ENCODE results near the gene GPR158.

The GPR158 gene

GRCh38 chr10:25604591-25604990 lies 429.8 kb downstream of the GPR158 start:
- FAIRE-seq = no peak

GRCh38 chr10:25614652-25615051 lies 439.9 kb downstream of the GPR158 start:
- no peak for FAIRE-seq

- no peak for FAIRE-seq
These were observed 441.1 kb downstream of the GPR158 start for GRCh38 chr10:25615926-25616325.

GRCh38 chr10:25616903-25617592 lies 442.2 kb downstream of the GPR158 start:
- no peak for FAIRE-seq

GRCh38 chr10:25627606-25628005 lies 452.8 kb downstream of the GPR158 start:
- FAIRE-seq = no peak

GRCh38 chr10:25629333-25629732 lies 454.5 kb downstream of the GPR158 start:
- no peak for FAIRE-seq

GRCh38 chr10:25631471-25631870 lies 456.7 kb downstream of the GPR158 start:
- FAIRE-seq = no peak

GRCh38 chr10:25632802-25633201 lies 458.0 kb downstream of the GPR158 start:
- no peak for FAIRE-seq

GRCh38 chr10:25633542-25633941 lies 458.7 kb downstream of the GPR158 start:
- FAIRE-seq = no peak

- FAIRE-seq = no peak
These were observed 464.8 kb downstream of the GPR158 start for GRCh38 chr10:25639646-25640045.

GRCh38 chr10:25641595-25641994 lies 466.8 kb downstream of the GPR158 start:
- FAIRE-seq = no peak

- FAIRE-seq = no peak
These were observed 467.9 kb downstream of the GPR158 start for GRCh38 chr10:25642721-25643120.

GRCh38 chr10:25646371-25646770 lies 471.6 kb downstream of the GPR158 start:
- FAIRE-seq = no peak

GRCh38 chr10:25651534-25651933 lies 476.7 kb downstream of the GPR158 start:
- no peak for FAIRE-seq

Measured in A204.1 (cell line).